ENCODE results near the gene VTI1A.

The VTI1A gene

GRCh38 chr10:112793202-112793921 is 346.3 kb downstream of the VTI1A start:
- H3K4me3 ChIP-seq (ENCODE audit: extremely low read depth, insufficient read depth, low read length, poor library complexity, severe bottlenecking), result no peak overlapping the region
- WGBS, 2 experiments (ENCODE audit: insufficient coverage in 2 of 2), result 65 to 81% methylated on average over 6 of the region's 8 CpGs
- no peak overlapping the region for H3K27ac ChIP-seq (ENCODE audit: low read depth, low read length, severe bottlenecking)
- no peaks in the 10 kb centered on the region for H3K9me3 ChIP-seq (ENCODE audit: control insufficient read depth, low read length)
- no peaks in the 10 kb centered on the region for H3K36me3 ChIP-seq (ENCODE audit: control insufficient read depth, insufficient read depth, low read length)
- peaks cover 6% of the 10 kb centered on the region for H3K4me1 ChIP-seq (ENCODE audit: control insufficient read depth, insufficient read depth, low read length, poor library complexity, severe bottlenecking)

- Histone ChIP-seq H3K27ac (ENCODE audit: low read depth, low read length, severe bottlenecking) (no peak overlapping the region), H3K4me3 (ENCODE audit: extremely low read depth, insufficient read depth, low read length, poor library complexity, severe bottlenecking) (no peak overlapping the region), H3K9me3 (ENCODE audit: control insufficient read depth, low read length) (no peaks in the 10 kb centered on the region), H3K36me3 (ENCODE audit: control insufficient read depth, insufficient read depth, low read length) (no peaks in the 10 kb centered on the region), H3K4me1 (ENCODE audit: control insufficient read depth, insufficient read depth, low read length, poor library complexity, severe bottlenecking) (peaks cover 6% of the 10 kb centered on the region)
- 95 to 100% methylated on average over 3 of the region's 4 CpGs for WGBS, 2 experiments (ENCODE audit: insufficient coverage in 2 of 2)
Observed at GRCh38 chr10:112794201-112794600, 347.2 kb downstream of the VTI1A start.

- Histone ChIP-seq H3K27ac (ENCODE audit: low read depth, low read length, severe bottlenecking) (no peak overlapping the region), H3K36me3 (ENCODE audit: control insufficient read depth, insufficient read depth, low read length) (no peaks in the 10 kb centered on the region), H3K4me1 (ENCODE audit: control insufficient read depth, insufficient read depth, low read length, poor library complexity, severe bottlenecking) (peaks cover 6% of the 10 kb centered on the region), H3K9me3 (ENCODE audit: control insufficient read depth, low read length) (no peaks in the 10 kb centered on the region), H3K4me3 (ENCODE audit: extremely low read depth, insufficient read depth, low read length, poor library complexity, severe bottlenecking) (no peak overlapping the region)
- WGBS, 2 experiments (ENCODE audit: insufficient coverage in 2 of 2), result 89 to 100% methylated on average over 1 to 2 of the region's 2 CpGs
Observed at GRCh38 chr10:112795067-112795466, 348.1 kb downstream of the VTI1A start.

GRCh38 chr10:112797197-112797596 is 350.2 kb downstream of the VTI1A start:
- no peak overlapping the region for H3K27ac ChIP-seq (ENCODE audit: low read depth, low read length, severe bottlenecking)
- no peaks in the 10 kb centered on the region for H3K9me3 ChIP-seq (ENCODE audit: control insufficient read depth, low read length)
- WGBS, 2 experiments (ENCODE audit: insufficient coverage in 2 of 2), result 34 to 60% methylated on average over 1 to 2 of the region's 8 CpGs
- no peak overlapping the region for H3K4me3 ChIP-seq (ENCODE audit: extremely low read depth, insufficient read depth, low read length, poor library complexity, severe bottlenecking)
- H3K36me3 ChIP-seq (ENCODE audit: control insufficient read depth, insufficient read depth, low read length), result no peaks in the 10 kb centered on the region
- peaks cover 5% of the 10 kb centered on the region for H3K4me1 ChIP-seq (ENCODE audit: control insufficient read depth, insufficient read depth, low read length, poor library complexity, severe bottlenecking)

- no peaks in the 10 kb centered on the region for H3K36me3 ChIP-seq (ENCODE audit: control insufficient read depth, insufficient read depth, low read length)
- 64 to 66% methylated on average over 9 of the region's 9 CpGs for WGBS, 2 experiments (ENCODE audit: insufficient coverage in 2 of 2)
- no peaks in the 10 kb centered on the region for H3K9me3 ChIP-seq (ENCODE audit: control insufficient read depth, low read length)
- no peak overlapping the region for H3K4me3 ChIP-seq (ENCODE audit: extremely low read depth, insufficient read depth, low read length, poor library complexity, severe bottlenecking)
- no peak overlapping the region for H3K27ac ChIP-seq (ENCODE audit: low read depth, low read length, severe bottlenecking)
- no peaks in the 10 kb centered on the region for H3K4me1 ChIP-seq (ENCODE audit: control insufficient read depth, insufficient read depth, low read length, poor library complexity, severe bottlenecking)
Observed at GRCh38 chr10:112797855-112798254, 350.8 kb downstream of the VTI1A start.

GRCh38 chr10:112799038-112799437 is 352.0 kb downstream of the VTI1A start:
- Histone ChIP-seq H3K4me3 (ENCODE audit: extremely low read depth, insufficient read depth, low read length, poor library complexity, severe bottlenecking) (no peak overlapping the region), H3K9me3 (ENCODE audit: control insufficient read depth, low read length) (no peaks in the 10 kb centered on the region), H3K27ac (ENCODE audit: low read depth, low read length, severe bottlenecking) (no peak overlapping the region), H3K4me1 (ENCODE audit: control insufficient read depth, insufficient read depth, low read length, poor library complexity, severe bottlenecking) (no peaks in the 10 kb centered on the region), H3K36me3 (ENCODE audit: control insufficient read depth, insufficient read depth, low read length) (no peaks in the 10 kb centered on the region)
- WGBS, 2 experiments (ENCODE audit: insufficient coverage in 2 of 2), result 89 to 94% methylated on average over 2 to 5 of the region's 5 CpGs

GRCh38 chr10:112799726-112800510 is 352.9 kb downstream of the VTI1A start:
- no peak overlapping the region for H3K27ac ChIP-seq (ENCODE audit: low read depth, low read length, severe bottlenecking)
- H3K4me3 ChIP-seq (ENCODE audit: extremely low read depth, insufficient read depth, low read length, poor library complexity, severe bottlenecking), result no peak overlapping the region
- H3K4me1 ChIP-seq (ENCODE audit: control insufficient read depth, insufficient read depth, low read length, poor library complexity, severe bottlenecking), result no peaks in the 10 kb centered on the region
- 91 to 92% methylated on average over 6 to 8 of the region's 8 CpGs for WGBS, 2 experiments (ENCODE audit: insufficient coverage in 2 of 2)
- no peaks in the 10 kb centered on the region for H3K36me3 ChIP-seq (ENCODE audit: control insufficient read depth, insufficient read depth, low read length)
- no peaks in the 10 kb centered on the region for H3K9me3 ChIP-seq (ENCODE audit: control insufficient read depth, low read length)

- Histone ChIP-seq H3K4me1 (ENCODE audit: control insufficient read depth, insufficient read depth, low read length, poor library complexity, severe bottlenecking) (no peaks in the 10 kb centered on the region), H3K36me3 (ENCODE audit: control insufficient read depth, insufficient read depth, low read length) (no peaks in the 10 kb centered on the region), H3K27ac (ENCODE audit: low read depth, low read length, severe bottlenecking) (no peak overlapping the region), H3K4me3 (ENCODE audit: extremely low read depth, insufficient read depth, low read length, poor library complexity, severe bottlenecking) (no peak overlapping the region), H3K9me3 (ENCODE audit: control insufficient read depth, low read length) (no peaks in the 10 kb centered on the region)
- 70 to 71% methylated on average over 1 to 2 of the region's 3 CpGs for WGBS, 2 experiments (ENCODE audit: insufficient coverage in 2 of 2)
Observed at GRCh38 chr10:112801004-112801403, 354.0 kb downstream of the VTI1A start.

- H3K27ac ChIP-seq (ENCODE audit: low read depth, low read length, severe bottlenecking), result no peak overlapping the region
- H3K9me3 ChIP-seq (ENCODE audit: control insufficient read depth, low read length), result no peaks in the 10 kb centered on the region
- H3K4me1 ChIP-seq (ENCODE audit: control insufficient read depth, insufficient read depth, low read length, poor library complexity, severe bottlenecking), result peaks cover under 1% of the 10 kb centered on the region
- H3K4me3 ChIP-seq (ENCODE audit: extremely low read depth, insufficient read depth, low read length, poor library complexity, severe bottlenecking), result no peak overlapping the region
- 100% methylated on average over 2 to 3 of the region's 4 CpGs for WGBS, 2 experiments (ENCODE audit: insufficient coverage in 2 of 2)
- H3K36me3 ChIP-seq (ENCODE audit: control insufficient read depth, insufficient read depth, low read length), result no peaks in the 10 kb centered on the region
Observed at GRCh38 chr10:112801748-112802147, 354.7 kb downstream of the VTI1A start.

- H3K4me1 ChIP-seq (ENCODE audit: control insufficient read depth, insufficient read depth, low read length, poor library complexity, severe bottlenecking), result peaks cover 3% of the 10 kb centered on the region
- H3K27ac ChIP-seq (ENCODE audit: low read depth, low read length, severe bottlenecking), result no peak overlapping the region
- 97 to 100% methylated on average over 3 of the region's 5 CpGs for WGBS, 2 experiments (ENCODE audit: insufficient coverage in 2 of 2)
- H3K9me3 ChIP-seq (ENCODE audit: control insufficient read depth, low read length), result no peaks in the 10 kb centered on the region
- no peak overlapping the region for H3K4me3 ChIP-seq (ENCODE audit: extremely low read depth, insufficient read depth, low read length, poor library complexity, severe bottlenecking)
- no peaks in the 10 kb centered on the region for H3K36me3 ChIP-seq (ENCODE audit: control insufficient read depth, insufficient read depth, low read length)
Observed at GRCh38 chr10:112802411-112803022, 355.5 kb downstream of the VTI1A start.

All from mesodermal cell (in vitro differentiated cells).